GM18858 (cell line): ENCODE data around the gene SLC24A3.

Experiments
- ATAC-seq: cut with Tn5 transposase; IDR thresholded peaks from one replicate; pipeline ENCODE4 v1.9.1; 2021; ENCODE audit not compliant: unreplicated experiment

Gene SLC24A3

GRCh38 chr20:19236371-19237055 lies 24.1 kb downstream of the SLC24A3 start:
- ATAC-seq: no peak

GRCh38 chr20:19241440-19241839 lies 29.0 kb downstream of the SLC24A3 start:
- no peak for ATAC-seq

- ATAC-seq: no peak
Observed at GRCh38 chr20:19244291-19244690, 31.8 kb downstream of the SLC24A3 start.

GRCh38 chr20:19249106-19249879 lies 36.9 kb downstream of the SLC24A3 start:
- ATAC-seq: no peak

GRCh38 chr20:19250346-19250745 lies 37.9 kb downstream of the SLC24A3 start:
- ATAC-seq: no peak

GRCh38 chr20:19251506-19251905 lies 39.1 kb downstream of the SLC24A3 start:
- ATAC-seq: no peak

GRCh38 chr20:19251958-19252357 lies 39.5 kb downstream of the SLC24A3 start:
- no peak for ATAC-seq

- ATAC-seq: no peak
Observed at GRCh38 chr20:19252451-19253120, 40.1 kb downstream of the SLC24A3 start.

- ATAC-seq: no peak
Observed at GRCh38 chr20:19253316-19253715, 40.9 kb downstream of the SLC24A3 start.

GRCh38 chr20:19253916-19254820 lies 41.7 kb downstream of the SLC24A3 start:
- no peak for ATAC-seq

- ATAC-seq: no peak
Observed at GRCh38 chr20:19254956-19255355, 42.5 kb downstream of the SLC24A3 start.

GRCh38 chr20:19256085-19256484 lies 43.6 kb downstream of the SLC24A3 start:
- no peak for ATAC-seq

- ATAC-seq: no peak
Observed at GRCh38 chr20:19256906-19257595, 44.6 kb downstream of the SLC24A3 start.

- no peak for ATAC-seq
Observed at GRCh38 chr20:19257865-19258264, 45.4 kb downstream of the SLC24A3 start.

- no peak for ATAC-seq
Observed at GRCh38 chr20:19259141-19259591, 46.7 kb downstream of the SLC24A3 start.

GRCh38 chr20:19260412-19261090 lies 48.1 kb downstream of the SLC24A3 start:
- ATAC-seq: no peak

GRCh38 chr20:19264191-19264590 lies 51.7 kb downstream of the SLC24A3 start:
- ATAC-seq: no peak

- no peak for ATAC-seq
Observed at GRCh38 chr20:19265646-19266374, 53.4 kb downstream of the SLC24A3 start.

- no peak for ATAC-seq
Observed at GRCh38 chr20:19268426-19268825, 56.0 kb downstream of the SLC24A3 start.
